Kidney (tissue), 14 donors: ENCODE measurements around the gene MAGED1. TPM values are rescaled to one million over a fixed set of nuclear protein-coding genes. Genes with fewer than 3 reads are reported as not detected.
"Not testable (repeated sequence)": the region's sequence is repeated elsewhere in the genome, so short reads cannot be mapped to it uniquely, and the experiment has no call there.

Experiments used
- DNase-seq, 5 donors: peaks; one replicate each; pipeline ENCODE4 v3.0.0-alpha.2; 2013 to 2020
- FAIRE-seq: peaks from 2 replicates; lab custom pipeline; 2012; peaks lifted over from hg19 to GRCh38; lab: Jason Lieb, UNC
- H3K27ac ChIP-seq, 2 donors: one replicate each; pipeline ENCODE4 v1.7.0; 2013; ENCODE audit warnings: low read depth in 2 of 2, low read length in 2 of 2, inconsistent platforms in 1 of 2
- H3K27me3 ChIP-seq: one replicate; pipeline ENCODE4 v1.7.1; 2013; ENCODE audit warnings: low read length, inconsistent platforms; ENCODE audit not compliant: control insufficient read depth, insufficient read depth
- H3K36me3 ChIP-seq, 3 donors: one replicate each; pipeline versions ENCODE4 v1.7.0 to v1.7.1; 2013; ENCODE audit warnings: low read length in 3 of 3, control low read depth in 1 of 3, inconsistent platforms in 1 of 3; ENCODE audit not compliant: insufficient read depth in 3 of 3, control insufficient read depth in 2 of 3
- H3K4me1 ChIP-seq, 3 donors: one replicate each; pipeline versions ENCODE4 v1.7.0 to v1.7.1; 2013; ENCODE audit warnings: low read length in 3 of 3, inconsistent platforms in 1 of 3, low read depth in 1 of 3; ENCODE audit not compliant: control insufficient read depth in 2 of 3, insufficient read depth in 2 of 3
- H3K4me3 ChIP-seq, 3 donors: one replicate each; pipeline versions ENCODE4 v1.7.0 to v1.8.1; 2013; ENCODE audit warnings: low read length in 3 of 3, control low read depth in 1 of 3, inconsistent platforms in 1 of 3
- H3K9ac ChIP-seq, 3 donors: one replicate each; pipeline versions ENCODE4 v1.7.0 to v1.7.1; 2013; ENCODE audit warnings: low read length in 3 of 3, control low read depth in 1 of 3, inconsistent platforms in 1 of 3
- H3K9me3 ChIP-seq, 3 donors: one replicate each; pipeline versions ENCODE4 v1.7.0 to v1.7.1; 2013; ENCODE audit warnings: low read length in 3 of 3, control low read depth in 1 of 3, inconsistent platforms in 1 of 3; ENCODE audit not compliant: control insufficient read depth in 2 of 3, insufficient read depth in 1 of 3
- CTCF ChIP-seq: IDR thresholded peaks from 3 replicates; pipeline ENCODE4 v1.5.1; 2012; ENCODE audit warnings: mild to moderate bottlenecking, moderate library complexity, borderline replicate concordance; ENCODE audit not compliant: insufficient read depth; ENCODE audit errors: extremely low read depth
- intact Hi-C: fragments of 100-400 bp; cut with DNase I; formaldehyde crosslinking; loops from one replicate; pipeline ENCODE4 v1.11.1; 2022
- polyA plus RNA-seq: library from polyadenylated mRNA; stranded (reverse); fragments of 350-450 nt; fragmentation: Illumina TruSeq; extraction: RNeasy Lipid Tissue Mini Kit (QIAGEN cat#74804); gene quantifications from one replicate; pipeline ENCODE4 v1.2.3, GENCODE V29; 2014; ENCODE audit warnings: low read depth, low replicate concordance; ENCODE audit not compliant: insufficient read depth
- total RNA-seq: library from RNA; stranded (reverse); fragmentation: NEBNext Ultra II Directional; extraction: Animal tissue kit (Norgen Biotek cat#: 25700); gene quantifications from one replicate; pipeline ENCODE4 v1.2.1, GENCODE V29; 2021
- donor health status: control.
- donor health status: control.
- donor health status: control.
- donor health status: control.
- donor health status: control.
- donor health status: DM: yes; HTN: yes; CAD: no.
- donor health status: Normal renal cell carcinoma (clear cell type).

The MAGED1 gene
- total and polyA plus RNA-seq, 2 donors from 2014 or later = 104 TPM

DNA sequence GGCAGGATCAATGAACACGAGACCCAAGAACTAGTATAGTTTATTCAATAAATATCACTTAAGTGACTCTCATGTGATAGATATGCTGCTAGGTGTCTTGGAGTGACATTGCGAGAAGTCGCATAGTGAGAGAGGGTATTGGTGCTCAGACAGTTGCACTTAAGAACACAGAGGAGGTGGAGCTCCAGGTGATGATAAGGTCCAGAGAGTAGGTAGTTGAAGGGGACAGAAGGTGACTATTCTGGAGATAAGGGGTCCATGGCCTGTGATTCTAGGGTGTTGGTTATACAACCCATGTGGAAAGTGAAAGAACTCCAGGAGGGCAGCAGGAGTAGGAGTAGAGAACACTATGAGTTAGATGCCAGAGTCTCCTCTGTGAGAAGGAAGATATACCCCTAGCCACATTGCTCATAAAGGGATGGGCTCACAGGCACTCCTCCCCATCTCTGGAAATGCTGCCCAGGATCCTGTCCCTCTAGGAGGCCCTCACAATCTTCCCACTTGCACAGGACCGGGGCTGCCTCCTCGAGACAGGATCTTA lies 9.2 kb downstream of the MAGED1 start:
- intact Hi-C loops = no loop called here
- H3K9me3 ChIP-seq = no peaks in the 10 kb centered on the region
- no peak for TF ChIP-seq CTCF
- H3K27ac ChIP-seq = no peak overlapping the region
- DNase-seq = no peak
- no peak overlapping the region for H3K9ac ChIP-seq
- FAIRE-seq = no peak
- H3K4me3 ChIP-seq = no peak overlapping the region
- H3K36me3 ChIP-seq = peaks cover 0 to 6% (median 3%) of the 10 kb centered on the region in 3 donors
- H3K4me1 ChIP-seq = no peaks in the 10 kb centered on the region
- no peaks in the 10 kb centered on the region for H3K27me3 ChIP-seq

- intact Hi-C loops, H3K9ac ChIP-seq, H3K27me3 ChIP-seq, H3K9me3 ChIP-seq, H3K4me3 ChIP-seq, H3K4me1 ChIP-seq, FAIRE-seq, DNase-seq, H3K27ac ChIP-seq, H3K36me3 ChIP-seq: not testable (repeated sequence)
Observed at GRCh38 chrX:51905152-51905551, 11.7 kb downstream of the MAGED1 start.

DNA sequence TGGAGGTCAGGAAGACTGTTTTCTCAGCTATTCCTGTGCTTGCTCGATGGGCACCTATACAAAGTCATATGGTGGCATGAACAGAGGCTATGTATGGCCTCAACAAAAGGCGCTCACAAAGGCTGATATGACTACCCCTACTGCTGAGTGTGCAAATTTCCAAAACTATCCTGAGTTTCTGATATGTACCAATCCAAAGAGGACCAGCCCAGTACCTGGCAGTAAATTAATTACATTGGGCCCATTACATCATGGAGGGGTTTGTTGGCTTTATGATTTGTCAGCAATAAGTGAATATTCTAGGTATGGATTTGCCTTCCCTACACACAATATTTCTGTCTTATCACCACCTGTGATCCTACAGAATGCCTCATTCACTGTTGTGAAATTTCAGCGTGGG lies 12.3 kb downstream of the MAGED1 start:
- H3K9me3 ChIP-seq = no peaks in the 10 kb centered on the region
- no peak for FAIRE-seq
- intact Hi-C loops = no loop called here
- no peak overlapping the region for H3K9ac ChIP-seq
- no peak for DNase-seq
- H3K4me3 ChIP-seq = no peak overlapping the region
- no peak for TF ChIP-seq CTCF
- H3K36me3 ChIP-seq = peaks cover 0 to 6% (median 0%) of the 10 kb centered on the region in 3 donors
- no peaks in the 10 kb centered on the region for H3K4me1 ChIP-seq
- no peak overlapping the region for H3K27ac ChIP-seq
- H3K27me3 ChIP-seq = no peaks in the 10 kb centered on the region

DNA sequence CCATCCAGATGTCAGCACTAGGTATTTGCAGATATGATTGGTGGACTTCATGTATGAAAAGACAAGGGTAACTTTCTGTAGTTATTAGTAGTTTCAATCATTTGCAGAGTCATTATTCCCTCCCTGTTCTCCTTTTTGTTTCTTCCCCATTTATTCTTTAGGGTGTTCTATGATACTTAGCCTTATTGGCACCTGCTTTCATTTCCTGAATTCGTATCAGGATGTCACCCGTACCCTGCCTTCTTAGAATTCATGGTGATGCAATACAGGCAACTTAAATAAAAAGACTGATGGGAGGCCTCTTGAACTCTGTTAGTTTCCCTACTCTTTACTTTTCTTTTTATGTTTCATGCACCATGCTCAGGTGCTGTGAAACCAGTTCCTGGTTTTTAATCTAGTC lies 24.2 kb downstream of the MAGED1 start:
- TF ChIP-seq CTCF = no peak
- H3K4me3 ChIP-seq = no peak overlapping the region
- H3K27me3 ChIP-seq = no peaks in the 10 kb centered on the region
- FAIRE-seq (no peak), DNase-seq (no peak)
- H3K27ac ChIP-seq = no peak overlapping the region
- intact Hi-C loops = no loop called here
- no peaks in the 10 kb centered on the region for H3K4me1 ChIP-seq
- H3K9ac ChIP-seq = no peak overlapping the region
- no peaks in the 10 kb centered on the region for H3K36me3 ChIP-seq
- no peaks in the 10 kb centered on the region for H3K9me3 ChIP-seq
